RWPE2 (cell line): Measurements from ENCODE around the gene KRT85.

Source experiments
- ATAC-seq: fragments of 200-7000 bp; cut with Tn5 transposase; 3 replicates; pipeline ENCODE4 v1.9.1; 2021; ENCODE audit warnings: low read depth
- DNase-seq: peaks from one replicate; pipeline ENCODE4 v3.0.0-alpha.2; 2020; ENCODE audit warnings: low spot score
- H3K27ac ChIP-seq: fragments of 450-650 bp; 2 replicates; pipeline ENCODE4 v1.5.1; 2017; ENCODE audit warnings: mild to moderate bottlenecking; ENCODE audit not compliant: poor library complexity, severe bottlenecking
- H3K27me3 ChIP-seq: fragments of 250-450 bp; sonication (Bioruptor Pico); 2 replicates; pipeline ENCODE4 v1.5.1; 2021; ENCODE audit warnings: mild to moderate bottlenecking, moderate library complexity; ENCODE audit not compliant: insufficient read depth, poor library complexity, severe bottlenecking
- H3K36me3 ChIP-seq: fragments of 250-450 bp; sonication (Bioruptor Pico); 2 replicates; pipeline ENCODE4 v1.5.1; 2020; ENCODE audit warnings: low read depth, mild to moderate bottlenecking, moderate library complexity
- H3K4me1 ChIP-seq: fragments of 250-450 bp; sonication (Bioruptor Pico); 2 replicates; pipeline ENCODE4 v1.5.1; 2021; ENCODE audit warnings: mild to moderate bottlenecking, moderate library complexity; ENCODE audit not compliant: insufficient read depth, poor library complexity, severe bottlenecking
- H3K4me3 ChIP-seq: fragments of 250-450 bp; sonication (Bioruptor Pico); 2 replicates; pipeline ENCODE4 v1.5.1; 2021; ENCODE audit warnings: mild to moderate bottlenecking, moderate library complexity; ENCODE audit not compliant: severe bottlenecking
- H3K9me3 ChIP-seq: fragments of 250-450 bp; sonication (Bioruptor Pico); 2 replicates; pipeline ENCODE4 v1.5.1; 2021; ENCODE audit warnings: mild to moderate bottlenecking, moderate library complexity; ENCODE audit not compliant: severe bottlenecking
- CTCF ChIP-seq: fragments of 450-650 bp; IDR thresholded peaks from one replicate; pipeline ENCODE4 v1.5.1; 2017; ENCODE audit warnings: mild to moderate bottlenecking, moderate library complexity; ENCODE audit not compliant: poor library complexity, severe bottlenecking

KRT85 gene

GRCh38 chr12:52396656-52397055 lies 29.4 kb upstream of the KRT85 start:
- DNase-seq, result no peak
- Histone ChIP-seq H3K36me3 (no peaks in the 10 kb centered on the region), H3K27ac (no peak overlapping the region), H3K4me1 (peaks cover 12% of the 10 kb centered on the region), H3K27me3 (no peaks in the 10 kb centered on the region), H3K9me3 (no peaks in the 10 kb centered on the region), H3K4me3 (no peak overlapping the region)
- no peak for ATAC-seq
- TF ChIP-seq CTCF, result no peak

GRCh38 chr12:52395761-52396434 lies 28.6 kb upstream of the KRT85 start:
- Histone ChIP-seq H3K4me3 (no peak overlapping the region), H3K27me3 (no peaks in the 10 kb centered on the region), H3K4me1 (peaks cover 15% of the 10 kb centered on the region), H3K9me3 (no peaks in the 10 kb centered on the region), H3K27ac (no peak overlapping the region), H3K36me3 (no peaks in the 10 kb centered on the region)
- DNase-seq (no peak), ATAC-seq (peak; percentile 57)
- TF ChIP-seq CTCF, result peak; percentile 58

GRCh38 chr12:52394836-52395405 lies 27.6 kb upstream of the KRT85 start:
- ATAC-seq (no peak), DNase-seq (no peak)
- Histone ChIP-seq H3K27ac (no peak overlapping the region), H3K4me1 (peaks cover 15% of the 10 kb centered on the region), H3K9me3 (no peaks in the 10 kb centered on the region), H3K27me3 (no peaks in the 10 kb centered on the region), H3K36me3 (no peaks in the 10 kb centered on the region), H3K4me3 (no peak overlapping the region)
- no peak for TF ChIP-seq CTCF

- Histone ChIP-seq H3K4me1 (peaks cover 23% of the 10 kb centered on the region), H3K9me3 (no peaks in the 10 kb centered on the region), H3K36me3 (no peaks in the 10 kb centered on the region), H3K27me3 (no peaks in the 10 kb centered on the region), H3K4me3 (no peak overlapping the region), H3K27ac (no peak overlapping the region)
- DNase-seq (no peak), ATAC-seq (peak; percentile 38; the same call in 2 of the 3 replicates)
- no peak for TF ChIP-seq CTCF
These were observed 25.3 kb upstream of the KRT85 start for GRCh38 chr12:52392465-52393007.

- no peak overlapping the region for H3K27ac ChIP-seq
- H3K9me3 ChIP-seq, result no peaks in the 10 kb centered on the region
- no peak overlapping the region for H3K4me3 ChIP-seq
- no peaks in the 10 kb centered on the region for H3K27me3 ChIP-seq
- TF ChIP-seq CTCF, result no peak
- ATAC-seq, result no peak
- DNase-seq, result no peak
- no peaks in the 10 kb centered on the region for H3K36me3 ChIP-seq
- peaks cover 23% of the 10 kb centered on the region for H3K4me1 ChIP-seq
These were observed 24.3 kb upstream of the KRT85 start for GRCh38 chr12:52391618-52392002.
